ENCODE measurements around the gene SERPINB7. TPM values are rescaled to one million over a fixed set of nuclear protein-coding genes. Genes with fewer than 3 reads are reported as not detected.

The SERPINB7 gene
- total RNA-seq, 1 experiment from 2014 or later, result not detected

GRCh38 chr18:63843008-63843407 is 67.8 kb downstream of the SERPINB7 start:
- TF ChIP-seq ZNF425 (CRISPR knock-in tag; conservative IDR thresholded peaks at IDR 0.05) (no peak), ATF3 (CRISPR knock-in tag; conservative IDR thresholded peaks at IDR 0.05) (no peak), ETV6 (CRISPR knock-in tag; IDR thresholded peaks at IDR 0.05) (no peak), ARID4B (CRISPR knock-in tag; IDR thresholded peaks at IDR 0.05; ENCODE audit: borderline replicate concordance) (no peak), ZNF219 (CRISPR knock-in tag; IDR thresholded peaks at IDR 0.05; ENCODE audit: borderline replicate concordance) (no peak), ZMAT4 (CRISPR knock-in tag; IDR thresholded peaks at IDR 0.05) (no peak), ZSCAN18 (CRISPR knock-in tag; IDR thresholded peaks at IDR 0.05) (no peak), MYBL2 (CRISPR knock-in tag; IDR thresholded peaks at IDR 0.05) (no peak), MAX (CRISPR knock-in tag; IDR thresholded peaks at IDR 0.05) (no peak), STAT6 (CRISPR knock-in tag; conservative IDR thresholded peaks at IDR 0.05; ENCODE audit: low read depth) (no peak), ZNF532 (CRISPR knock-in tag; IDR thresholded peaks at IDR 0.05; ENCODE audit: borderline replicate concordance) (no peak), EMX1 (CRISPR knock-in tag; IDR thresholded peaks at IDR 0.05) (no peak), TEAD4 (CRISPR knock-in tag; IDR thresholded peaks at IDR 0.05) (no peak), RELA (CRISPR knock-in tag; IDR thresholded peaks at IDR 0.05; ENCODE audit: borderline replicate concordance) (no peak), ZNF232 (CRISPR knock-in tag; IDR thresholded peaks at IDR 0.05) (no peak), NFE2L1 (CRISPR knock-in tag; IDR thresholded peaks at IDR 0.05) (no peak), NFYB (CRISPR knock-in tag; conservative IDR thresholded peaks at IDR 0.05; ENCODE audit: low read depth) (no peak)
- ChIA-PET CTCF (interaction anchor here (1.0 to 1.4 kb wide), 5 partner anchors 18 to 332 kb away, joined by 3 to 9 read pairs (median 8); no protein-coding TSS in a partner anchor), POLR2A (interaction anchor here (0.7 kb wide), 1 partner anchor 493 kb away, joined by 5 read pairs; no protein-coding TSS in a partner anchor)
- Mint-ChIP-seq H3K9me3 (no peaks in the 10 kb centered on the region), H3K4me1 (no peaks in the 10 kb centered on the region), H3K4me3 (no peak overlapping the region), H3K27me3 (ENCODE audit: low read depth) (no peaks in the 10 kb centered on the region), H3K36me3 (no peaks in the 10 kb centered on the region), H3K27ac (no peak overlapping the region)
- DNase-seq (ENCODE audit: low spot score) (no peak), ATAC-seq (no peak)

Measured in WTC11 (cell line).